Measurements from ENCODE around the gene ZNF716. TPM values are rescaled to one million over a fixed set of nuclear protein-coding genes. Genes with fewer than 3 reads are reported as not detected.

ZNF716 gene
- total RNA-seq, 1 experiment from 2014 or later = not detected

GRCh38 chr7:57417736-57418135 lies 32.2 kb upstream of the ZNF716 start:
- no peak for DNase-seq
- H3K9me3 Mint-ChIP-seq (ENCODE audit: unreplicated experiment) = peaks cover 18% of the 10 kb centered on the region
- TF ChIP-seq, protein P1, sequence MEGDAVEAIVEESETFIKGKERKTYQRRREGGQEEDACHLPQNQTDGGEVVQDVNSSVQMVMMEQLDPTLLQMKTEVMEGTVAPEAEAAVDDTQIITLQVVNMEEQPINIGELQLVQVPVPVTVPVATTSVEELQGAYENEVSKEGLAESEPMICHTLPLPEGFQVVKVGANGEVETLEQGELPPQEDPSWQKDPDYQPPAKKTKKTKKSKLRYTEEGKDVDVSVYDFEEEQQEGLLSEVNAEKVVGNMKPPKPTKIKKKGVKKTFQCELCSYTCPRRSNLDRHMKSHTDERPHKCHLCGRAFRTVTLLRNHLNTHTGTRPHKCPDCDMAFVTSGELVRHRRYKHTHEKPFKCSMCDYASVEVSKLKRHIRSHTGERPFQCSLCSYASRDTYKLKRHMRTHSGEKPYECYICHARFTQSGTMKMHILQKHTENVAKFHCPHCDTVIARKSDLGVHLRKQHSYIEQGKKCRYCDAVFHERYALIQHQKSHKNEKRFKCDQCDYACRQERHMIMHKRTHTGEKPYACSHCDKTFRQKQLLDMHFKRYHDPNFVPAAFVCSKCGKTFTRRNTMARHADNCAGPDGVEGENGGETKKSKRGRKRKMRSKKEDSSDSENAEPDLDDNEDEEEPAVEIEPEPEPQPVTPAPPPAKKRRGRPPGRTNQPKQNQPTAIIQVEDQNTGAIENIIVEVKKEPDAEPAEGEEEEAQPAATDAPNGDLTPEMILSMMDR (IDR thresholded peaks at IDR 0.05; ENCODE audit: insufficient read depth in 1 of 2, low read depth in 1 of 2, low read length in 1 of 2, severe bottlenecking in 1 of 2, unreplicated experiment in 1 of 2) = no peak
- peaks cover 6% of the 10 kb centered on the region for H3K9me3 ChIP-seq
- no TSS peak for BruUV-seq (replicated peaks)
- H3K36me3 Mint-ChIP-seq (ENCODE audit: insufficient read depth, unreplicated experiment) = no peaks in the 10 kb centered on the region
- H3K4me1 Mint-ChIP-seq (ENCODE audit: low read depth, unreplicated experiment) = no peaks in the 10 kb centered on the region
- no peaks in the 10 kb centered on the region for H3K27me3 ChIP-seq (replicated peaks; ENCODE audit: control insufficient read depth, insufficient read depth, low read length)
- H3K27ac Mint-ChIP-seq (ENCODE audit: unreplicated experiment) = no peak overlapping the region
- CTCF ChIA-PET = no interaction called here
- intact Hi-C loops (cut with micrococcal nuclease; ENCODE audit: unreplicated experiment) = no loop called here
- H3K36me3 ChIP-seq (ENCODE audit: control insufficient read depth, insufficient read depth, low read length) = no peaks in the 10 kb centered on the region
- no peaks in the 10 kb centered on the region for H3K27me3 Mint-ChIP-seq (ENCODE audit: insufficient read depth, unreplicated experiment)
- no peak overlapping the region for H3K4me3 Mint-ChIP-seq (ENCODE audit: unreplicated experiment)
- H3K4me3 ChIP-seq (ENCODE audit: low read depth, low read length) = no peak overlapping the region
- POLR2A ChIA-PET = no interaction called here
- H3K4me1 ChIP-seq = no peaks in the 10 kb centered on the region

GRCh38 chr7:57423768-57424167 lies 26.2 kb upstream of the ZNF716 start:
- Mint-ChIP-seq H3K27ac (ENCODE audit: unreplicated experiment) (no peak overlapping the region), H3K4me3 (ENCODE audit: unreplicated experiment) (no peak overlapping the region), H3K9me3 (ENCODE audit: unreplicated experiment) (peaks cover 26% of the 10 kb centered on the region), H3K27me3 (ENCODE audit: insufficient read depth, unreplicated experiment) (no peaks in the 10 kb centered on the region), H3K36me3 (ENCODE audit: insufficient read depth, unreplicated experiment) (no peaks in the 10 kb centered on the region), H3K4me1 (ENCODE audit: low read depth, unreplicated experiment) (no peaks in the 10 kb centered on the region)
- no peaks in the 10 kb centered on the region for H3K36me3 ChIP-seq (ENCODE audit: control insufficient read depth, insufficient read depth, low read length)
- intact Hi-C loops (cut with micrococcal nuclease; ENCODE audit: unreplicated experiment) = no loop called here
- BruUV-seq (replicated peaks) = no TSS peak
- no peaks in the 10 kb centered on the region for H3K4me1 ChIP-seq
- no peaks in the 10 kb centered on the region for H3K27me3 ChIP-seq (replicated peaks; ENCODE audit: control insufficient read depth, insufficient read depth, low read length)
- POLR2A ChIA-PET = no interaction called here
- TF ChIP-seq, protein P1 (IDR thresholded peaks at IDR 0.05; ENCODE audit: insufficient read depth in 1 of 2, low read depth in 1 of 2, low read length in 1 of 2, severe bottlenecking in 1 of 2, unreplicated experiment in 1 of 2) = no peak
- peaks cover 11% of the 10 kb centered on the region for H3K9me3 ChIP-seq
- CTCF ChIA-PET = no interaction called here
- no peak overlapping the region for H3K4me3 ChIP-seq (ENCODE audit: low read depth, low read length)
- no peak for DNase-seq

- no peaks in the 10 kb centered on the region for H3K27me3 ChIP-seq (replicated peaks; ENCODE audit: control insufficient read depth, insufficient read depth, low read length)
- POLR2A ChIA-PET = no interaction called here
- H3K9me3 Mint-ChIP-seq (ENCODE audit: unreplicated experiment) = peaks cover 26% of the 10 kb centered on the region
- CTCF ChIA-PET = no interaction called here
- DNase-seq = no peak
- intact Hi-C loops (cut with micrococcal nuclease; ENCODE audit: unreplicated experiment) = no loop called here
- no peak overlapping the region for H3K27ac Mint-ChIP-seq (ENCODE audit: unreplicated experiment)
- H3K27me3 Mint-ChIP-seq (ENCODE audit: insufficient read depth, unreplicated experiment) = no peaks in the 10 kb centered on the region
- H3K36me3 Mint-ChIP-seq (ENCODE audit: insufficient read depth, unreplicated experiment) = no peaks in the 10 kb centered on the region
- H3K36me3 ChIP-seq (ENCODE audit: control insufficient read depth, insufficient read depth, low read length) = no peaks in the 10 kb centered on the region
- no peaks in the 10 kb centered on the region for H3K4me1 ChIP-seq
- BruUV-seq (replicated peaks) = no TSS peak
- no peaks in the 10 kb centered on the region for H3K4me1 Mint-ChIP-seq (ENCODE audit: low read depth, unreplicated experiment)
- H3K4me3 Mint-ChIP-seq (ENCODE audit: unreplicated experiment) = no peak overlapping the region
- no peak overlapping the region for H3K4me3 ChIP-seq (ENCODE audit: low read depth, low read length)
- peaks cover 5% of the 10 kb centered on the region; the same call in 1 of the 2 replicates for H3K9me3 ChIP-seq
- TF ChIP-seq, protein P1 (IDR thresholded peaks at IDR 0.05; ENCODE audit: insufficient read depth in 1 of 2, low read depth in 1 of 2, low read length in 1 of 2, severe bottlenecking in 1 of 2, unreplicated experiment in 1 of 2) = no peak
These were observed 25.3 kb upstream of the ZNF716 start for GRCh38 chr7:57424515-57425238.

Data from Caco-2 (cell line).